ENCODE measurements around the gene GJA10.

The GJA10 gene

DNA sequence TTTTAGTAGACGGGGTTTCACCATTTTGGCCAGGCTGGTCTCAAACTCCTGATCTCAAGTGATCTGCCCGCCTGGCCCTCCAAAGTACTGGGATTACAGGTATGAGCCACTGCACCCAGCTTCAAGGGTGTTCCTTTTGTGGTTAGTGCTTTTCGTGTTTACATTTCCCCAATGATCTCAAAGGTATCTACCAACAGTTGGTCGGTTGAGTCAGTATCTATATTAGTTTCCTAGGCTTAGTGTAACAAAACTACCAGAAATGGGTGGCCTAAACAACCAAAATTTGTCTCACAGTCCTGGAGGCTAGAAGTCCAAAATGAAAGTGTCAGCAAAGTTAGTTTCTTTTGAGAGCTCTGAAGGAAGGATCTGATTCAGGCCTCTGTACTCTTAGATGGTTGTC, 34.5 kb upstream of the GJA10 start:
- peaks cover 6% of the 10 kb centered on the region; the same call in 1 of the 2 replicates for H4K20me1 ChIP-seq (ENCODE audit: control insufficient read depth, insufficient read depth, low read depth, low read length)
- H3K9me3 ChIP-seq (ENCODE audit: control insufficient read depth, insufficient read depth, low read length): no peaks in the 10 kb centered on the region
- no peaks in the 10 kb centered on the region; the same call in 1 of the 2 replicates for H3F3A ChIP-seq (ENCODE audit: control insufficient read depth, insufficient read depth)
- H3K4me2 ChIP-seq (ENCODE audit: low read length): no peak overlapping the region
- H3K27ac ChIP-seq (ENCODE audit: low read depth, low read length): no peak overlapping the region
- no peaks in the 10 kb centered on the region for H3K79me2 ChIP-seq (ENCODE audit: control insufficient read depth, low read length)
- H3K36me3 ChIP-seq (ENCODE audit: control insufficient read depth, low read length): peaks cover 82% of the 10 kb centered on the region
- H3K9me2 ChIP-seq (replicated peaks; ENCODE audit: control insufficient read depth, low read length): no peaks in the 10 kb centered on the region
- H3K27me3 ChIP-seq (ENCODE audit: control insufficient read depth, low read length): no peaks in the 10 kb centered on the region
- H3K4me1 ChIP-seq (ENCODE audit: control insufficient read depth, low read length): peaks cover 3% of the 10 kb centered on the region
- H3K4me3 ChIP-seq (ENCODE audit: low read length): no peak overlapping the region
- TF ChIP-seq EZH2phosphoT487 (IDR thresholded peaks at IDR 0.05; ENCODE audit: borderline replicate concordance, low read length): no peak
- TF ChIP-seq, protein P1, sequence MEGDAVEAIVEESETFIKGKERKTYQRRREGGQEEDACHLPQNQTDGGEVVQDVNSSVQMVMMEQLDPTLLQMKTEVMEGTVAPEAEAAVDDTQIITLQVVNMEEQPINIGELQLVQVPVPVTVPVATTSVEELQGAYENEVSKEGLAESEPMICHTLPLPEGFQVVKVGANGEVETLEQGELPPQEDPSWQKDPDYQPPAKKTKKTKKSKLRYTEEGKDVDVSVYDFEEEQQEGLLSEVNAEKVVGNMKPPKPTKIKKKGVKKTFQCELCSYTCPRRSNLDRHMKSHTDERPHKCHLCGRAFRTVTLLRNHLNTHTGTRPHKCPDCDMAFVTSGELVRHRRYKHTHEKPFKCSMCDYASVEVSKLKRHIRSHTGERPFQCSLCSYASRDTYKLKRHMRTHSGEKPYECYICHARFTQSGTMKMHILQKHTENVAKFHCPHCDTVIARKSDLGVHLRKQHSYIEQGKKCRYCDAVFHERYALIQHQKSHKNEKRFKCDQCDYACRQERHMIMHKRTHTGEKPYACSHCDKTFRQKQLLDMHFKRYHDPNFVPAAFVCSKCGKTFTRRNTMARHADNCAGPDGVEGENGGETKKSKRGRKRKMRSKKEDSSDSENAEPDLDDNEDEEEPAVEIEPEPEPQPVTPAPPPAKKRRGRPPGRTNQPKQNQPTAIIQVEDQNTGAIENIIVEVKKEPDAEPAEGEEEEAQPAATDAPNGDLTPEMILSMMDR (IDR thresholded peaks at IDR 0.05; ENCODE audit: low read depth, low read length, poor library complexity, severe bottlenecking): no peak

DNA sequence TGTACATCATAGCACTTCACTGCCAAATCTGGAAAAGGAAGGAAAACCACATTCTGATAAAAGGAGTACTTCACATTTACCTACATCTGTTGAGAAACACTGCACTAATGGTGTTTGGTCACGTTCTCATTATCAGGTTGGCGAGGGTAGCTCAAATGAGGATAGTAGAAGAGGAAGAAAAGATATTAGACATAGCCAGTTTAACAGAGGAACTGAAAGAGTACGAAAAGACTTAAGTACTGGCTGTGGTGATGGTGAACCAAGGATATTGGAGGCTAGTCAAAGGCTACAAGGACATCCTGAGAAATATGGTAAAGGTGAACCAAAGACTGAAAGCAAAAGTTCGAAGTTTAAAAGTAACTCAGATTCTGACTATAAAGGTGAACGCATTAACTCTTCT, 32.0 kb upstream of the GJA10 start:
- no peaks in the 10 kb centered on the region for H3K9me3 ChIP-seq (ENCODE audit: control insufficient read depth, insufficient read depth, low read length)
- H3K4me1 ChIP-seq (ENCODE audit: control insufficient read depth, low read length): peaks cover 3% of the 10 kb centered on the region
- H4K20me1 ChIP-seq (ENCODE audit: control insufficient read depth, insufficient read depth, low read depth, low read length): peaks cover 6% of the 10 kb centered on the region; the same call in 1 of the 2 replicates
- H3K4me3 ChIP-seq (ENCODE audit: low read length): no peak overlapping the region
- no peaks in the 10 kb centered on the region for H3K79me2 ChIP-seq (ENCODE audit: control insufficient read depth, low read length)
- TF ChIP-seq, protein P1 (IDR thresholded peaks at IDR 0.05; ENCODE audit: low read depth, low read length, poor library complexity, severe bottlenecking): no peak
- no peak for TF ChIP-seq EZH2phosphoT487 (IDR thresholded peaks at IDR 0.05; ENCODE audit: borderline replicate concordance, low read length)
- no peaks in the 10 kb centered on the region for H3K9me2 ChIP-seq (replicated peaks; ENCODE audit: control insufficient read depth, low read length)
- no peaks in the 10 kb centered on the region for H3K27me3 ChIP-seq (ENCODE audit: control insufficient read depth, low read length)
- H3F3A ChIP-seq (ENCODE audit: control insufficient read depth, insufficient read depth): no peaks in the 10 kb centered on the region
- no peak overlapping the region for H3K4me2 ChIP-seq (ENCODE audit: low read length)
- peaks cover 80% of the 10 kb centered on the region for H3K36me3 ChIP-seq (ENCODE audit: control insufficient read depth, low read length)
- H3K27ac ChIP-seq (ENCODE audit: low read depth, low read length): no peak overlapping the region

DNA sequence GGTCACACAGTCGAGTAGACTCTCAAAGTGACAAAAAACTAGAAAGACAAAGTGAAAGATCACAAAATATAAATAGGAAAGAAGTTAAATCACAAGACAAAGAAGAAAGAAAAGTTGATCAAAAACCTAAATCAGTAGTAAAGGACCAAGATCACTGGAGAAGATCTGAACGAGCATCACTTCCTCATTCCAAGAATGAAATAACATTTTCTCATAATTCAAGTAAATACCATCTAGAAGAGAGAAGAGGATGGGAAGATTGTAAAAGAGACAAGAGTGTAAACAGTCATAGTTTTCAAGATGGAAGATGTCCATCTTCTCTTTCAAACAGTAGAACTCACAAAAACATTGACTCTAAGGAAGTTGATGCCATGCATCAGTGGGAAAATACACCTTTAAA, 31.6 kb upstream of the GJA10 start:
- no peak overlapping the region for H3K4me3 ChIP-seq (ENCODE audit: low read length)
- peaks cover 82% of the 10 kb centered on the region for H3K36me3 ChIP-seq (ENCODE audit: control insufficient read depth, low read length)
- H4K20me1 ChIP-seq (ENCODE audit: control insufficient read depth, insufficient read depth, low read depth, low read length): peaks cover 6% of the 10 kb centered on the region; the same call in 1 of the 2 replicates
- H3K4me2 ChIP-seq (ENCODE audit: low read length): no peak overlapping the region
- H3K9me3 ChIP-seq (ENCODE audit: control insufficient read depth, insufficient read depth, low read length): no peaks in the 10 kb centered on the region
- no peak overlapping the region for H3K27ac ChIP-seq (ENCODE audit: low read depth, low read length)
- H3K79me2 ChIP-seq (ENCODE audit: control insufficient read depth, low read length): no peaks in the 10 kb centered on the region
- H3K4me1 ChIP-seq (ENCODE audit: control insufficient read depth, low read length): peaks cover 3% of the 10 kb centered on the region
- no peaks in the 10 kb centered on the region for H3K27me3 ChIP-seq (ENCODE audit: control insufficient read depth, low read length)
- no peaks in the 10 kb centered on the region for H3F3A ChIP-seq (ENCODE audit: control insufficient read depth, insufficient read depth)
- TF ChIP-seq EZH2phosphoT487 (IDR thresholded peaks at IDR 0.05; ENCODE audit: borderline replicate concordance, low read length): no peak
- TF ChIP-seq, protein P1 (IDR thresholded peaks at IDR 0.05; ENCODE audit: low read depth, low read length, poor library complexity, severe bottlenecking): no peak
- H3K9me2 ChIP-seq (replicated peaks; ENCODE audit: control insufficient read depth, low read length): no peaks in the 10 kb centered on the region
